Fibroblast of skin of back (primary cell): Measurements from ENCODE around the gene RGS19.
A peak's percentile ranks its signal among the peaks of the same experiment; 100 is the strongest.
"Not testable (repeated sequence)": the region's sequence is repeated elsewhere in the genome, so short reads cannot be mapped to it uniquely, and the experiment has no call there.

ENCODE experiments used
- DNase-seq: peaks from one replicate; pipeline ENCODE4 v3.0.0-alpha.2; 2013

Gene RGS19

GRCh38 chr20:64092258-64093012 is 13.1 kb upstream of the RGS19 start:
- no peak for DNase-seq

DNA sequence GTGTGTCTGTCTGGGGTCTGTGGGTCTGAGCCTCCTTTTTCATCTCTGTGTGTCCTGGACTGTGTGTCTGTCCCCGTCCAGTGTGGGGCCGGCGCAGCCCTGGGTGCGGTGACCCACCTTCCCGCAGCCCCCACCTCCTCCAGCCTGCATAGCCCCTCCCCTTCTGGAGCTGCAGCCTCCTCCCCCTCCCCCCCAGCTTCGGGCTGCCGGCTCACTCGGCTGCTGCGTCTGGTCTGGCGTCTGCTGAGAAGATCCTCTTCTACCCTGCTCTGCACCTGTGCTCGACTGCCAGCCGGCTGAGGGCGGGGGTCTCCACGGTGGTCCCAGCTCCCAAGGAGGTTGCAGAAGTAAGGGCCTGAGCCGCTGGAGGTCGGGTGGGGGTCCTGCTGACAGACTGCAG is 12.5 kb upstream of the RGS19 start:
- no peak for DNase-seq

- DNase-seq: no peak
These were observed 12.0 kb upstream of the RGS19 start for GRCh38 chr20:64091340-64091739.

DNA sequence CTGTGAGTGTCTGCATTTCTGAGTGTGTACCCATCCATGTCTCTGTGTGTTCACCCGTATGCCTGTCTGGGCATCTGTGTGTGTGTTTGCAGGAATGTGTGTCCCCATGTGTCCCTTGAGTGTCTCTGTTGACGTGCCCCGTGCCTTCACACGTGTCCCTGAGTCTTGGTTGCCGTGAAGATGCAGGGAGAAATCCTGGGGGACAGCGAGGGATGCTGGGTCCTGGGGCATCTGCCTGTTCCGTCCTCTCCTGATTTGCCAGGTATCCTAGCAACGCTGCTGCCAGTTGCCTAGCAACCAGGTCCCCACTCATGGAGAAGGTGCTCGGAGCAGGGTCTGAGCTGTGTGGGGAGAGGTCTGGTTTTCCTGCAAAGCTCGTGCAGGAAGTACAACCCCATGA is 10.8 kb upstream of the RGS19 start:
- no peak for DNase-seq

- not testable (repeated sequence) for DNase-seq
These were observed 9.3 kb upstream of the RGS19 start for GRCh38 chr20:64088586-64088985.

GRCh38 chr20:64087226-64087825 is 8.0 kb upstream of the RGS19 start:
- not testable (repeated sequence) for DNase-seq

DNA sequence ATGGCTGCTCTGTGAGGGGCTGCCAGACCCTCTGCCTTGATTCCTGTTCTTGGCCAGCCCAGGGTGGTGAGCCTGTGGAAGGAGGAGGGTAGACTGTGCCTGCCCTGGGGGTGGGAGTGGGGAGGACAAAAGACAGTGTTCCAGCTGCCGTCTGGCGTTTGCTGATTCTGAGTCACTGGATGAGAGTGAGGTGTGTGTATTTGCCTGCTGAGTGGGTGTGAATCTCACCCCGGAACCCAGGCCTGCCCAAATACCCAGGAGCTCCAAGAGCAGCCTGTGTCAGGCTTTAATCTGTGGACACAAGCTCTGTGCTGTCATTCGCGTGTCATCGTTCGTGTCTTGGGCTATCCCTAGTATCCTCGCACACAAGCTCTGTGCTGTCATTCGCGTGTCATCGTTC is 7.5 kb upstream of the RGS19 start:
- no peak for DNase-seq

GRCh38 chr20:64084685-64085152 is 5.4 kb upstream of the RGS19 start:
- DNase-seq: no peak

DNA sequence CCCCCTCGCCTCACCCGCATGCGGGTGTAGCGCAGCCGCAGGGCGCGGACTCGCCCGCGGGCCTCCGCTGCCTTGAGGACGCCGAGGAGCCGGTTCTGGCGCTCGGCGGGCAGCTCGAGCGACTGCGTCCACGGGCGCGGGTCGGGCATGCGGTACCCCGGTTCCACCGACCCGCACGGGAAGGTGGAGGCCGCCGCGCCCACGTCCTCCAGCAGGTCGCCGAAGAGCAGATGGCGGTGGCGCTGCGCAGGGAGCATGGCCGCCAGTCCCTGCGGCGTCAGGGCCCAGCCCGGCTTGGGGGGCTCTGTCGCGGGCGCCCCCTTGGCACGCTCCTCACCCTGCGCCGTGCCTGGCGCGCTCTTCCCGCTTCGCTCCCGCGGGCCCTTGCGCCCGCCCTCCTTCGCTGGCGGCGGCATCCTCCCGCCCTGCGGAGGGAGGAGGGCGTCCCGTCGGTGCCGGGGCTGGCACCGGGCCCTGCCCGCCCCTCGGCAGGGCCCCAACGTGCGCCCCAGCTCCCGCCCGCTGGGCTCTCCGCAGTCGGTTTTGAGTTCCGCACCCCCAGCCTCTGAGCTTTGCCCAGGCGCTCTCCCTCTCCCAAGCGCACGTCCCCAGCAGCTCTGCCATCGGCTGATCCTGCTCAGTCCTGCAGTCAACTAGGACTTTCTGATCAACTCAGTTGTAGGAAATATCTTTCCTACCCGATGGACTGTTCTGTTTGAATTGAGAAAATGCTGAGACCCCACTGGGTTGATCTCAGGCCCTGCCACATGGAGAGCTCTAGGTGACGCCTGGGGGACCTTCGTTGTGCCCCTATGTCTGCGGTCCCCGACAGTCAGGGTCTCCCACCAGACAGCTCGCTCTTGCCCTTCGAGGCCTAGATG is 4.7 kb upstream of the RGS19 start, which contains the start of gene LKAAEAR1:
LKAAEAR1 (minus strand) TSS at position 595 of the 881 bp plus-strand sequence; CDS start at position 416, 179 bp downstream.
- no peak for DNase-seq

- peak; percentile 73 for DNase-seq
These were observed 4.1 kb upstream of the RGS19 start for GRCh38 chr20:64083378-64083803.

GRCh38 chr20:64082820-64083377 is 3.6 kb upstream of the RGS19 start:
- DNase-seq: no peak

- DNase-seq: no peak
These were observed 2.9 kb upstream of the RGS19 start for GRCh38 chr20:64082126-64082731.

DNA sequence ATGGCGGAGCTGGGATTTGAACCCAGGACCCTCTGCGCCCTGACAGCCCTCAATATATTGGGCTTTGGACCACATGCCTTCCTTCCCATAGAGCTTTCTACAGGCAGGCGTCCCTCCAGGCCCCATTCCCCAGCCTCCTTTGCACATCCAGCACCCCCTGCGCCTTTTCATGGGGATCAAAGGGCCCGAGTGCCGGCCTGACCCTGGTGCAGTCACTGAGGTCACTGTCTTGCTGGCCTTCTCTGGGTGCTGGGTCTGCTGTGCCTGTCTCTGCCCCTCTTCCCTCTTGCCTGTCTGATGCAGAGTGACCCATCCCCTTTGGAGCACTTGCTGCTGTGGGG is 2.3 kb upstream of the RGS19 start:
- DNase-seq: no peak

GRCh38 chr20:64080813-64081623 is 1.7 kb upstream of the RGS19 start:
- DNase-seq: no peak

GRCh38 chr20:64080013-64080812 is 895 bp upstream of the RGS19 start, which contains the start of gene OPRL1:
TSS of gene OPRL1 (plus strand) at chr20:64080082. CDS start at chr20:64092721, 12,639 bp downstream.
- no peak for DNase-seq

DNA sequence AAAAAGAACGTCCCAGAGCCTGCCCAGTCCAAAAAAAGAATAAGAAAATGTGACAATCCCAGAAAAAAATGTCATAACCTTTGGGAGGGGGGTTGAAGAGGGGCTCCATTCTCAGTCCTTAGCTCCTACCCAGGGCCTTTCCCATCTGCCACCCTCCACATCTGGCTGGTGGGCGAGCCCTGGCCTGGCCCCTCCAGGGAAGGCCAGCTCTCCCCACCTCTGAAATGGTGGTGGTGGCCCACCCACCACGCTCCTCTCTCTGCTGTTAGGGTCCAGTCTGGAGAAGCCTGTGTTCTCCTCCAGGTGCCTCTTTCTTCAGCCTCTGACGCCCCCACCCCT is 415 bp downstream of the RGS19 start:
- no peak for DNase-seq

- no peak for DNase-seq
These were observed 1.3 kb downstream of the RGS19 start for GRCh38 chr20:64077876-64078551.

DNA sequence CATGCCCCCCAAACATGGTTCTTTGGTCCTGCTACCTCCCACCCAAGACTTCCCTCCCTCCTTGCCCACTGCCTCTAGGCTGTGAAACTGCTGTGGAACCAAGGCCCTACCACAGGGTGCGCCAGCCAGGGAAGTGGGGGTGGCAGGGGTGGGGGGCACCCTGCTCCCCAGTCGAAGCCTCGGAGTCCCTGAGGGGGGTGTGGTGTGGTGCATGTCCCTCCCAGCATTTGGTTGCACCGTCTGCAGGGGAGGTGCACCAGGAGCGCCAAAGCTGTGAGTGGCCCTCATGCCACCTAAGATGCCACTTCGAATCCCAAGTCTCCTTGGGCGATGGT is 1.8 kb downstream of the RGS19 start:
- no peak for DNase-seq

DNA sequence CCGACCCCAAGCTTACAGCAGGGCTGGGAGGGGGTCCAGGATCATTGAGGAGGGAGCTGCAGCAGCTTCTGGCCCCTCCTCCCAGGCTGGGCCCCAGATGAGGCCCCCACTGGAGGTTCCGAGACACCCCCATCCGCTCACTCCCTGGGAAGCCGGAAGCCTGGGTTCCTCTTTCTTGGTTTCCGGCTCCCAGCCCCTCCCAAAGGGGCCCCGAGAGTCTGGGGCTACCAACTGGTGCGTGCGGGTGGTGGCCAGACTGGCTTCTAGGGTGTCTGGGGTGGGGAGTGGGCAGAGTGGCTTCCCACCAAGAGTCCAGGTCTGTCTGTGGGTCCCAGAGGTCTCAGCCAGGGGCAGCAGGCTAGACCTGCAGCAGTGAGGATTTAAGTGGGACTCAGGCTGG is 2.2 kb downstream of the RGS19 start:
- DNase-seq: no peak
